GM18519 (cell line): ENCODE data around the gene RALGPS1.
A peak's percentile ranks its signal among the peaks of the same experiment; 100 is the strongest.

ENCODE experiments used
- ATAC-seq: cut with Tn5 transposase; IDR thresholded peaks from one replicate; pipeline ENCODE4 v1.9.1; 2021; ENCODE audit warnings: mild to moderate bottlenecking, moderate library complexity; ENCODE audit not compliant: unreplicated experiment, low FRiP score

Gene RALGPS1, protein sequence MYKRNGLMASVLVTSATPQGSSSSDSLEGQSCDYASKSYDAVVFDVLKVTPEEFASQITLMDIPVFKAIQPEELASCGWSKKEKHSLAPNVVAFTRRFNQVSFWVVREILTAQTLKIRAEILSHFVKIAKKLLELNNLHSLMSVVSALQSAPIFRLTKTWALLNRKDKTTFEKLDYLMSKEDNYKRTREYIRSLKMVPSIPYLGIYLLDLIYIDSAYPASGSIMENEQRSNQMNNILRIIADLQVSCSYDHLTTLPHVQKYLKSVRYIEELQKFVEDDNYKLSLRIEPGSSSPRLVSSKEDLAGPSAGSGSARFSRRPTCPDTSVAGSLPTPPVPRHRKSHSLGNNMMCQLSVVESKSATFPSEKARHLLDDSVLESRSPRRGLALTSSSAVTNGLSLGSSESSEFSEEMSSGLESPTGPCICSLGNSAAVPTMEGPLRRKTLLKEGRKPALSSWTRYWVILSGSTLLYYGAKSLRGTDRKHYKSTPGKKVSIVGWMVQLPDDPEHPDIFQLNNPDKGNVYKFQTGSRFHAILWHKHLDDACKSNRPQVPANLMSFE

DNA sequence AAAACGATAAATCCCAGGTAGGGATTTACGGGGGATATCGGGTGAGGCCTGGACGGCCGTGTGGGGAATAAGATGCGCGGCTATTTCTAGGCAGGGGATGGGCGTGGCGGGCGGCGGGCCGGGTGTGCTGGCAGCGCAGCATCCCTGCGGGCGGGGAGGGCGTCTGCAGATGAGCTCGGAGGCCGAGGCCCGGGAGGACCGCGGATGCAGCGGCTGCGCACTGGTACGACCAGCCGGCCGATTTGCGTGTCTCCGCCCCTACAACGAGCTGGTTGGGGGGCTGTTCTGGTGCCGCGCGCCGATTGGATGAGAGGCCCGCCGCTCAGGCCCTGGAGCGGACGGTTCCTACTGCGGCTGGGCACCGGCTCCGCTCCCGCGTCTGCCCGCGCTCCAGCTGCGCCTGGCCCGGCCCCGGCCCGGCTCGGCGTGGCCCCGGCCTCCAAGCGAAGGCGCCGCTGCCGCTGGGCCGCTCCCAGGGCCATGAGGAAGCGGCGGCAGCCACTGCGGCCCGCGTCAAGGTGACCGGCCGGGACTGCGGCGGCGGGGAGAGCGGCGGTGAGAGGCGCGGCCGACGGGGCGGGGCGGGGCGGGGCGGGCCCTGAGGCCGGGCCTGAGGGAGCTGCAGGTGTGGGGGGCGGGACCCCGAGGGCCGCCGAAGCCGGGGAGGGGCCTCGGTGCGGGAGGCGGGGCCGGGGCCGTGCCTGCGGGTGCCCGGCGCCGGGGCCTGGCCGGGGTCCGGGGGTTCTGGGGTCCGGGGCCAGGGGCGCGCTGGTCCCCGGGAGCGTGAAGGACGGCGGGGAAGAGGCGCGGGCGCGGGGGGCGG, at the start of gene RALGPS1:
Gene RALGPS1, plus strand, starts transcription at position 325 of the 823 bp plus-strand sequence. CDS start 47,508 bp downstream, outside the sequence.
- ATAC-seq, result peak; percentile 80

DNA sequence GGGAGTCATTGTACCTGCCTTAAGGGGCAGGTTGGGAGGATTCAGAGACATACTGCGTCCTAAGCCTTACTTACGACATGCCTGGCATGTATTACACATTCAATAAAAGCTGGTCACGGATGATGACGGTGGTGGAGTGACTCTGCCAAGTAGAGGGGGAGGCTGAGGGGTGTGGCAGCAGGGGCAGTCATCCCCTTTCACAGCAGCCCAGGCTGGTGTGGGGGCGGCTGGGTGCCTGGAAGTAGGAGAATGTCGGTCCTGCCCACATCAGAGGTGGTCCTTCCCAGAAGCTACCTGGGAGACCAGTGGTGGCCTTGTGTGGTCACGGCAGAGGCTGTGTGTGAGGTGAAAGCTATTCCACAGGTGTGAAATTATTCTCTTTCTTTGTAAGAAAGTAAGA, 45.2 kb upstream of the RALGPS1 start:
- no peak for ATAC-seq

DNA sequence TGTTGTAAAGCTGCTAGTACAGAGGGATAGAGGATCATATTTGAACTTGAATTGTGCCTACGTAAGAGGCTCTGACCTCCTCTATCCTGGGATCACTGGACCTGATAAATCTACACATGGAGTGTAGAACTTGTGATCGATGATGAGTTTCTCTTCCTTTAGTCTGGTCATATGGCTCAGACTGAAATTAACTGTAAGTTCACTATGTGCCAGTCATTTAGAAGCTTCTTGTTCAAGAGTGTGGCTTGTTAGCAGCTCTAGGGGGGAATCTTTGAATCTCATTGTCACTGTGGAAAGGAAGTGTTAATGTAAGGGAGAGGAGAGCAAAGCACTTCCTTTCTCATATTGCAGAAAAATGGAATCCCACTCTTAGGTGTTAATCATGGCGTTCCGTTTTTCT, 42.1 kb upstream of the RALGPS1 start:
- ATAC-seq, result no peak

DNA sequence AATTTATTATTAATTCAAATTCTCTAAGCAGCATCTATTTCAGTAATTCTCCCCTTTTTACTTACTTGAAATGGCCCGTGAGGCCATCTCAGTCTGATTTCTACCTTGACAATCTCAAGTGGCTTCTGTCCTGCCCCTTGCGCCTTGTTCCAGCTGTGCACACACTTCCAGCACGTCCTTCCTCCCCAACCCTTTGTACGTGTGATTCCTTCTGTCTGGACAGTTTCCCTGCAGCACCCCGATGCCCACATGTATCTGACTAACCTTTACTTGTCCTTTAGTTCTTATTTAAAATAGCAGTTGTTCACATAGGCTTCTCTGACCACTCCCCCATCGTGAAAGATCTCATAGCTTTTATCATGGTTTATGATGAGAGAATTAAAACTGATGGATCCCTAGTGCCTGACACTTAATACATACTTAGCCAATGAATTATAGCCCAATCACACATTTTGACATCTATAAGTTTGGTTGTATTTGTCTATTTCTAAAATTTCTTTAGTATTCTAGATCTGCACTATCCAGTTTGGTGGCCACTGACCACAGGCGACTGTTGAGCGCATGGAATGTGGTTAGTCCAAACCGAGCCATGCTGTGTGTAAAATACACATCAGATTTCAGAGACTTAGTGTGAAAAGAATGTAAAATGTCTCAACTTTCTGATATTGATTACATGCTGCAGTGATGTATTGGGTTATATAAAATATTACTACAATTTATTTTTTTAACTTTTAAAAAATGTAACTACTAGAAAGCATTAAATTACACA, 39.9 kb upstream of the RALGPS1 start:
- no peak for ATAC-seq

DNA sequence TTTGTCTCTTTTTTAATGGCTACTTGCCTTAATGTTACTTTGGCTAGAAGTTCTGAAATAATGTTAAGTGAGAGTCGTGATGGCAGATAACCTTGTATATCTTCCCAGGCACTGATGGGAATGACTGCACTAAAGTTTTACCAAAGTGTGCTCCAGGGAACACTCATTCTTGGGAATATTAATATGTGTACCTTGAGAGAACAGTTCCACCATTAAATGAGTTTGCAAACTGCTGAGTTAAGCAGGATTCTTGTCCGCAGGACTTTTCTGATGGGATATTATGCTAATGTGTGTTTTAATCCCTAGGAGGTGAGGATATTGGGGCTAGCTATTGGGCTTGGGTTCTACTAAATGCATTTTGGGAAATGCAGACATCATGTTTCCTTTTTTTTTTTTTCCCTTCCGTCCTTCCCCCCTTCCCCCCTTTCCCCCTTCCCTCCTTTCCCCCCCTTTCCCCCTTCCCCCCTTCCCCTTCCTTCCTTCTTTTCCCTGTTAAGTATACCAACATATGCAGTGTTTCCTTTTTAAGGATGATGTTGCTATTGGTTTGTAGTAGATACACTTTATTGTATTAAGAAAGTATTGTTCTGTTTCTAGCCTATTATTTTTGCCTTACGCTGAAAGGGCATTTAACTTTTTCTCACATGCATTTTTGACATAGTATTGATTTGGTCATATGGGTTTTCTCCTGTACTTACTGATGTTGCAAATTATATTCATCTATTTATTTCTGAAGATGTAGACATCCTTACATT, 38.6 kb upstream of the RALGPS1 start:
- ATAC-seq, result no peak

DNA sequence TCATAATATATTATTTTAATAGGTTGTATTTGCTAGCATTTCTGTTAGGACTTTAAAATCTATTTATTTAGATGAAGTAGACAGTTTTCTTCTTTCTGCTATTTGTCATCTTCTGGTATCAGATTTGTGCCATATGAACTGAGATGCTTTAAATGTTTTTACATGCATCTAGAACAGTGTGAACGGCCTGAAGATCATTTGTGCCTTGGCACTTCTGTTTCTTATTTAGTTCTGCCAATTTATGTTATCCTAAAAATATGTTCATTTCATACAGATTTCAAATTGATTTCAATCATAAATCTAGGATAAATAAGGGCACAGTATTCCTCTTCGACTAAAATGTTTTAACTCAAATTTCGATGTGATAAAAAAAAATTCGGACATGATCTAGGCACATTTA, 38.1 kb upstream of the RALGPS1 start:
- no peak for ATAC-seq

DNA sequence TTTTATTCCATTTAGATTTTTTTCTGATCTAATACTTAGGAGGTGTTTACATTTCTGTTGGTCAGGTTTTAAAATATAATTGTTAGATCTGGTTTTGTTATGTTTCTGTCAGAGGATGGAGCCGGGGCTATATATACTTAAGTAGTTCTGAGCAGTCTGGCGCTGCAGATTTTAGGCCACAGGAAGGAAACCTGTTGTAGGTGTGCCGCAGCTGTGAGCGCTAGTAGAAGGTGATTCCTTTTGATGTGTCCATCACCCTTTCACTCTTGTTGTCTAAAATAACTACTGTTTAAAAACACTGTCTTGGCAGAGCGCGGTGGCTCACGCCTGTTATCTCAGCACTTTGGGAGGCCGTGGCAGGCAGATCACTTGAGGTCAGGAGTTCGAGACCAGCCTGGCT, 37.2 kb upstream of the RALGPS1 start:
- no peak for ATAC-seq

DNA sequence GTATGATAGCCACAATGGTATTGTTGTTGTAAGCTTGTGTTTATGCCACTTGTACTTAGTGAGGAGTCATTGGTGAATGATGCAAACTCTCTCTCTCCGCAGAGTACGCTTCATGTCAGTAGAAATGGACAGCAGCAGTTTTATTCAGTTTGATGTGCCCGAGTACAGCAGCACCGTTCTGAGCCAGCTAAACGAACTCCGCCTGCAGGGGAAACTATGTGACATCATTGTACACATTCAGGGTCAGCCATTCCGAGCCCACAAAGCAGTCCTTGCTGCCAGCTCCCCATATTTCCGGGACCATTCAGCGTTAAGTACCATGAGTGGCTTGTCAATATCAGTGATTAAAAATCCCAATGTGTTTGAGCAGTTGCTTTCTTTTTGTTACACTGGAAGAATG, 35.3 kb upstream of the RALGPS1 start:
- no peak for ATAC-seq

DNA sequence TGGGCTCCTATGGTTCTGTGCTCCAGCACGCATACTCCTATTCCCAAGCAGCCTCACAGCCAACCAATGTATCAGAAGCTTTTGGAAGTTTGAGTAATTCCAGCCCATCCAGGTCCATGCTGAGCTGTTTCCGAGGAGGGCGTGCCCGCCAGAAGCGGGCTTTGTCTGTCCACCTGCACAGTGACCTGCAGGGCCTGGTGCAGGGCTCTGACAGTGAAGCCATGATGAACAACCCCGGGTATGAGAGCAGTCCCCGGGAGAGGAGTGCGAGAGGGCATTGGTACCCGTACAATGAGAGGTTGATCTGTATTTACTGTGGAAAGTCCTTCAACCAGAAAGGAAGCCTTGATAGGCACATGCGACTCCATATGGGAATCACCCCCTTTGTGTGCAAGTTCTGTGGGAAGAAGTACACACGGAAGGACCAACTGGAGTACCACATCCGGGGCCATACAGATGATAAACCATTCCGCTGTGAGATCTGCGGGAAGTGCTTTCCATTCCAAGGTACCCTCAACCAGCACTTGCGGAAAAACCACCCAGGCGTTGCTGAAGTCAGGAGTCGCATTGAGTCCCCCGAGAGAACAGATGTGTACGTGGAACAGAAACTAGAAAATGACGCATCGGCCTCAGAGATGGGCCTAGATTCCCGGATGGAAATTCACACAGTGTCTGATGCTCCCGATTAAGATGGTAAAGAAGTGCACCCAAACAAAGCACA, 34.2 kb upstream of the RALGPS1 start:
- no peak for ATAC-seq

DNA sequence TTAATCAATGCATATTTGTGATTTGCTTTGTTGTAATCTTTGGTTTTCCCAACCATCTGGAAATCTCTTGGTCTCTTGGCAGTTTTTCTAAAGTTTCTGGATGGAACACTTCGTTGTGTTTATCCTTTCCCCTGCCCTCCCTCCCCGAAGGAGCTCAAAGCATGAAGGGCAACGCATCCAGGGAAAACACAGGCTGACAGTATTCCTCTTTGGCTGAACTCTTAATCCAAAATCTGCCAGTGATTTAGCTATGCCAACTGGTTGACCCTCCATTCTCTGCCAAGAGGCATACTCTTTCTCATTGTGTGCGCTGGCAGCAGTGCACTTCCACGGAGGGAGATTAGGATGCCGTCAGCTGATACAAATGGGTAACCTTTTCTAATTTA, 33.6 kb upstream of the RALGPS1 start:
- no peak for ATAC-seq

DNA sequence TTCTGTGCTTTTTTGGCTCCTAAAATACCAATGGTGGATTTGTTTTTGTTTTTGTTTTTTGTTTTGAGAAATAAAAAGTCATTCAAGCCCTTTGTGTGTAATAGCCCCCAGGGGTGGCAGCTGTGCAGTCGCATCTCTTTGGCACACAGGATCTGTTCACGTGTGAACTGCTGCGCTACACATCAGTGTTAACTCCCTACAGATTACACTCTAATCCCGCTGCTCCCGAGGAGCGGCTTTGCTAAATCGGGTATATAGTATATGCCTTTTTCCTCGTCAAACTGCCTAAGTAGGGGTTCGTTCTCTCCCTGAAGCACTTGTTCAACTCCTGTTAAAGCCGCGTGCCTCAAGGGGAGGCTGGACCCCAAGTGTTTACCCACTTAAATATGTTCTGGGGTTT, 31.8 kb upstream of the RALGPS1 start:
- ATAC-seq, result no peak

DNA sequence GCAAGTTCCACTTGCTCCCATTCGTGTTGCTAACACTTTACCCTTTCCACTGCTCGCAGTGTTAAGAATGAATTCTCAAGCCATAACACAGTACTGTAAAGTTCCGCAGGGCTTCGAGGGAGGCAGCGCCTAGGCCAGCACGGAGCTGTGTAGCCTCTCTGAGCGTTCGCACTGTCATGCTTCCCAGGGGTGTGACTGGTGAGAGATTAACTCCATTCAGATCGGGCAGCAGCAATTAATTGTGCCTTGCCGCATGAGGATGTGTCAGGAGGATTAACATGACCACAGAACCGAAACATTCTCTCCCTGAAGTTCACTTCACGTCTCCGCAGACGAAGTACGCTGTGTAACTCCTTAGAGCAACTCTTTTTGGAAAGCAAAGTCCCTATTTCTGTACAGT, 30.9 kb upstream of the RALGPS1 start:
- ATAC-seq, result no peak

DNA sequence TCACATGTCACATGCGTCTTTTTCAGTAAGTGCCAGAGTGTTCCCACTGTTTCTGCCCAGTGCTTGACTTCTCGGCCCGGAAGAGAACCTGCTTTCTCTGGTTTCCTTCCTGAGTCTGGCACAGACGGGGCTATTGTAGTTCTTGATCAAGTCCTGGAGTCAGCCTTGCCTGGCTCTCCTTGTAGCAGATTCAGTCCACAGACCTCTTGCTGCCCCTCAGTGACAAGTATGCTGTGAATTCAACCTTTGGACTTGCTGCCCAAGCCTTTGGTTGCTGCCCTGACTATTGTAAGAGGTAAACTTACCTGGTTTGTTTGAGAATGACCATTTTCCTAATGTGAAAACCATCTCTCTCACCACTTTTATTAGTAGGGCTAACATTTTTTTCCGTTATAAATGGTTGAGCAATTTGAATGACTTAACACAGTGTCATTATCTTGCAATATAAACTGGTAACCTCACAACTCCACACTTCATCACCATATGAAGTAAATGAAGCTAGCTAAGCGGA, 29.4 kb upstream of the RALGPS1 start:
- no peak for ATAC-seq

DNA sequence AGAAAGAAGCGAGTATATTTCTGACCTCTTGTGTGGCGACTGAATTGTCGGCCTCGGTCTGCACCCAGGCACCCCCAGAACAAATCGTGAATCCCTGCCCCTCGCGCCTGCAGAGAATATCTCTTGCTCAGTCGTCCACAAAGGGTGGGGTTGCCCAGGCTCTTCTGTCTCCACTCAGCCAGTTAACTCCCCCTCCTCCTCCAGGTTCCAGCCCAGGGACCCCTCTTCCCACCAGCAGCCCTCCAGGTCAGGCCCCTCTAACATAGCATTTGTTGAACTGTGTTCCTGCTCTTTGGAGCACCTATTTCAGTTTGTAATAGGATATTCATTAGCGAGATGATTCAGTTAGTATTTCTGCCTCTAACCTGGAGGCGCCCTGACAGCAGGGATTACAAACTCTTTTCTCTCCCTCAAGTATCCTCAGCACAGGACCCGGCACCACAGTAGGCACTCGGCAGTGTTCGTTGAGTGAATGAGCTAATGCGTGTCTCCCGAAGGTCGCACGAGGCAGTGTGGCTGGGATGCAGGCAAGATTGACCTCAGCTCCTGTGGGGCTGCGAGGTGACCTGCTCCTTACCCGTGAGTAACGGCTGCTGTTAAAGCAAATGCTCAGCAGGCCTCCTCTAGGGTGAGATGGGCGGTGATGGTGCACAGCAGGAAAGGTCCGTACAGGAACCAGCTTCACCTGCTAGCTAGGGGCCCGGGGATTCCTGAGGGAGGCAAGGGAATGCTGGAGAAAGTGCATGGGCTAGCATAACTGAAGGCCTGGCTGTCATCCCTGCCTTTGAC, 28.4 kb upstream of the RALGPS1 start:
- ATAC-seq, result no peak

DNA sequence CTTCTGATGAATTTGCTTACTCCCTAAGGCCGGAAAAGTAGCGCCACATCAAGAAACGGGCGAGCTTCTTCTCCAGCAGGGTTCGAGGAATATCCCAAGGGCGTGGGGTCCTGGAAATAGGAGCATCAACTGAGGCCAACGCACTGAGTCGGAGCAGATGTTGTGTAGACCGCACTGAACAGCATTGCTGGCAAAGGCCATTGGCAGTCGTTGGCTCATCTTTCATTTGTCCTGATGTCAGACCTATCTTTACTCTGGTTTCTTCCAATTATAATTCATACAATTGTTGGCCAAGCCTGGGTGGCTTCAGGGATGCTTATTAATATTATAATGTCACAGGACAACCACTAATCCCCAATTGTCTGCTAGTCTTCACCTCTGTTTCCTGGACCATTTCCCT, 27.7 kb upstream of the RALGPS1 start:
- no peak for ATAC-seq

DNA sequence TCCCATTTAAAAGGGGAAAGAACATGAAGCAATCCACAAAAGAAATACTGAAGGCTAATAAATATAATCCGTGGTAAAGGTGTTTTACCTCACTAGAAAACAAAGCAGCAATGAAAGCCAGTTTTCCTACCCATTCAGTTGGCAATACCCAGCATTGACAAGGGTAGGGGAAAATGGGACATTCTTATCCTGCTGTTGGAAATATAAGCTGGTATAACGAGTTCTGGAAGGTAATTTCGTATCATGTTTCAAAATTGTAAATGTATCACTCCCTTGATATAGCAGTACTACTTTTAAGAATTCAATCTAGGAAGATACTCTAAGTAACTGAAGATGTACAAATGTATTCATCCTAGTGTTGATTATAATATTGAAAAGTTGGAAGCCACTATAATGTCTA, 22.9 kb upstream of the RALGPS1 start:
- ATAC-seq, result no peak

DNA sequence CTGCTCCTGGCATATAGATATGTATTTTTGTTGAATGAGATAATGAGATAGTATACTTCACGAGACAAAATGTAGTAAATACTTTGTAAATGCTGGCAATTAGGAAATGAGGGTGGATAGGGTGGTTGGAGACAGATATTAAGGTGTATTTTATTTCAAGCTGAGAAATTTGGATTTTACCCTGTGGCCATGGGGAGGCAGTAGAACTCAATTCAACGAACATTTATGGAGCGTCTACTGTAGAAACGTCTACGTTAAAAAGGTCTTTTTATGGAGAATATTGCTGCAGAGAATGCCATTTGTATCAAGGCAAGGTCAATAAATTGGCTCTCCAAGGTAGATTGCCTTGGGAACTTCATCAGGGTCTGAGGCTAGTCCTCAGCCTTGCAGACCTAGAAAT, 21.5 kb upstream of the RALGPS1 start:
- no peak for ATAC-seq

DNA sequence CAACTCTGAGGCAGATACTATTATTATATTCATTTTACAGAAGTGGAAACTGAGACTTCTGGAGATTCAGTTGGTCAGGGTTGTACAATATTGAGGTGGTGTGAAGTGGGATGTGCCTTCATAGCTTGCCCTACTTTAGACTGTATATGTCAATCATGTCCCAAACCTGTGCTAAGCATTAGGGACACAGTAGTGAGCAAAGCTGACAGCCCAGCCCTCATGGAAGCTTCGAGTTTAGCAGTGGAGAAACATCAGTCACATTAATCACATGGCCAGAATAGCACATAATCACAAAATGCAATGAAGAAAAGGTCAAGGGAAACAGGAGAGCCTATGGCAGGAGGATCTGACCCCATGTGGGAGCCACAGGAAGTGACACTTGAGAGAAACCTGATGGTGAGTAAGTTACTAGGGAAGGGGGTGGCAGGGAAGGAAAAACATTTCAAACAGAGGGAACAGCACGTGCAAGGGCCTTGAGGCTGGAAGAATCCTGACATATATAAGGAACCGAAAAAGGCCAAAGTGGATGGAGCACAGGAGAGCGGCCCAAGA, 20.5 kb upstream of the RALGPS1 start:
- no peak for ATAC-seq
